RWPE2 (cell line): ENCODE measurements around the gene TPCN2.

ENCODE experiments used
- ATAC-seq: fragments of 200-7000 bp; cut with Tn5 transposase; 3 replicates; pipeline ENCODE4 v1.9.1; 2021; ENCODE audit warnings: low read depth
- DNase-seq: peaks from one replicate; pipeline ENCODE4 v3.0.0-alpha.2; 2020; ENCODE audit warnings: low spot score
- H3K27ac ChIP-seq: fragments of 450-650 bp; 2 replicates; pipeline ENCODE4 v1.5.1; 2017; ENCODE audit warnings: mild to moderate bottlenecking; ENCODE audit not compliant: poor library complexity, severe bottlenecking
- H3K27me3 ChIP-seq: fragments of 250-450 bp; sonication (Bioruptor Pico); 2 replicates; pipeline ENCODE4 v1.5.1; 2021; ENCODE audit warnings: mild to moderate bottlenecking, moderate library complexity; ENCODE audit not compliant: insufficient read depth, poor library complexity, severe bottlenecking
- H3K36me3 ChIP-seq: fragments of 250-450 bp; sonication (Bioruptor Pico); 2 replicates; pipeline ENCODE4 v1.5.1; 2020; ENCODE audit warnings: low read depth, mild to moderate bottlenecking, moderate library complexity
- H3K4me1 ChIP-seq: fragments of 250-450 bp; sonication (Bioruptor Pico); 2 replicates; pipeline ENCODE4 v1.5.1; 2021; ENCODE audit warnings: mild to moderate bottlenecking, moderate library complexity; ENCODE audit not compliant: insufficient read depth, poor library complexity, severe bottlenecking
- H3K4me3 ChIP-seq: fragments of 250-450 bp; sonication (Bioruptor Pico); 2 replicates; pipeline ENCODE4 v1.5.1; 2021; ENCODE audit warnings: mild to moderate bottlenecking, moderate library complexity; ENCODE audit not compliant: severe bottlenecking
- H3K9me3 ChIP-seq: fragments of 250-450 bp; sonication (Bioruptor Pico); 2 replicates; pipeline ENCODE4 v1.5.1; 2021; ENCODE audit warnings: mild to moderate bottlenecking, moderate library complexity; ENCODE audit not compliant: severe bottlenecking
- TF ChIP-seq, protein P1 (sequence below): fragments of 450-650 bp; IDR thresholded peaks from one replicate; pipeline ENCODE4 v1.5.1; 2017; ENCODE audit warnings: mild to moderate bottlenecking, moderate library complexity; ENCODE audit not compliant: poor library complexity, severe bottlenecking

TPCN2 gene

DNA sequence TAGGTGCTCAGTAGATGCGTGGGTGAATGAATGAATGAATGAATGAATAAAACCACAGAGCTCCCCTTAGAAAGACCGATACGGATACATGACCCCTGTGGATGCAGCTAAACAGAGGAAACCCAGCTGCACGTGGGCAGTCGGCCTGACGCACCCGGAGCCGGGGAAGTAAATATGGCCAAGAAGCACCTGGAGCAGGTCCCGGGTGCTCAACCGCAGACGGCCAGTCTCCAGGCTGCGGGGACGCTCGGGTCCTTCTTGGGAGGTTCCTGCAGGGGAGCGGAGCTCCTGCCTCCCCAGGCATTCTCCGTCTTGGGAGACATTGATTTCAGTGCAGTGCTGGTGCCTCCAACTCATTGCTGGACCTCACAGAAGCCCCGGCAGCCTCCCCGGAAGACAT, 11.7 kb upstream of the TPCN2 start:
- no peak overlapping the region for H3K27ac ChIP-seq
- no peaks in the 10 kb centered on the region for H3K4me1 ChIP-seq
- ATAC-seq (no peak), DNase-seq (no peak)
- no peaks in the 10 kb centered on the region for H3K36me3 ChIP-seq
- no peak overlapping the region for H3K4me3 ChIP-seq
- no peaks in the 10 kb centered on the region for H3K9me3 ChIP-seq
- TF ChIP-seq, protein P1, sequence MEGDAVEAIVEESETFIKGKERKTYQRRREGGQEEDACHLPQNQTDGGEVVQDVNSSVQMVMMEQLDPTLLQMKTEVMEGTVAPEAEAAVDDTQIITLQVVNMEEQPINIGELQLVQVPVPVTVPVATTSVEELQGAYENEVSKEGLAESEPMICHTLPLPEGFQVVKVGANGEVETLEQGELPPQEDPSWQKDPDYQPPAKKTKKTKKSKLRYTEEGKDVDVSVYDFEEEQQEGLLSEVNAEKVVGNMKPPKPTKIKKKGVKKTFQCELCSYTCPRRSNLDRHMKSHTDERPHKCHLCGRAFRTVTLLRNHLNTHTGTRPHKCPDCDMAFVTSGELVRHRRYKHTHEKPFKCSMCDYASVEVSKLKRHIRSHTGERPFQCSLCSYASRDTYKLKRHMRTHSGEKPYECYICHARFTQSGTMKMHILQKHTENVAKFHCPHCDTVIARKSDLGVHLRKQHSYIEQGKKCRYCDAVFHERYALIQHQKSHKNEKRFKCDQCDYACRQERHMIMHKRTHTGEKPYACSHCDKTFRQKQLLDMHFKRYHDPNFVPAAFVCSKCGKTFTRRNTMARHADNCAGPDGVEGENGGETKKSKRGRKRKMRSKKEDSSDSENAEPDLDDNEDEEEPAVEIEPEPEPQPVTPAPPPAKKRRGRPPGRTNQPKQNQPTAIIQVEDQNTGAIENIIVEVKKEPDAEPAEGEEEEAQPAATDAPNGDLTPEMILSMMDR = no peak
- no peaks in the 10 kb centered on the region for H3K27me3 ChIP-seq

DNA sequence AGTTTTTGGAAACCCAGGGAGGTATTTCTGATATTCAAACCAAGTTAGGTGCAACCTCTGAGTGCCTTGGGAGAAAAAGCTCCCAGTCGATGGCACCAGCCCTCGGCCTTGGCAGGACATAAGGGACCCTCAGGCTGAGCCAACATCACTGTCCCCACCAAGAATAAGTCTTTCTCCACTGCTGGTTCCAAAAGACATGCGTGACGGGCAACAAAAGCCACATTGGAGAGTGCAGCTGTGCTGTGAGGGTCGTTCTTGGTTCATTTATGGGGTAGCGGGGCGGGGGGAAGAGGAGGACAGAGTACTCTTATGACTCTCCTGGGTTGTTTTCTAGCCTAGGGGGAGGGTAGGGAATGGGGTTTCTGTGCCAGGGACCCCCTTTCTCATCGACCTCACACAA, 11.2 kb upstream of the TPCN2 start:
- DNase-seq = no peak
- Histone ChIP-seq H3K4me1 (no peaks in the 10 kb centered on the region), H3K36me3 (no peaks in the 10 kb centered on the region), H3K9me3 (no peaks in the 10 kb centered on the region), H3K4me3 (no peak overlapping the region), H3K27me3 (no peaks in the 10 kb centered on the region), H3K27ac (no peak overlapping the region)
- no peak for ATAC-seq
- TF ChIP-seq, protein P1 = no peak

DNA sequence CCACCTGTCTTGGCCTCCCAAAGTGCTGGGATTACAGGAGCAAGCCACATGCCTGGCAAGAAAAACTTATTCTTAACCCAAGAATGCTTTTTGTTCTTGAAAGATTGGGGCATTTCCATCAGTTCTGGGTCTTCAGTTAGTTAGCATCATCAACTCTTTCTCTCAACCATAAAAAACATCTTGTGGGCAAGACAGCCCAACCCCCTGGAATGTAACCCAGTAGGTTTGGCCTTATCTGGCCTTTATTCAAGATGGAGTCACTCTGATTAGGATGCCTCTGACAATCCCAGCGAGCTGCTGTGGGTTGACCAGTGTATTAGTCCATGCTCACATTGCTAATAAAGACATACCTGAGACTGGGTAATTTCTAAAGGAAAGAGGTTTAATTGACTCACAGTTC, 9.2 kb upstream of the TPCN2 start:
- TF ChIP-seq, protein P1 = no peak
- H3K27me3 ChIP-seq = no peaks in the 10 kb centered on the region
- no peaks in the 10 kb centered on the region for H3K36me3 ChIP-seq
- H3K27ac ChIP-seq = no peak overlapping the region
- ATAC-seq (no peak), DNase-seq (no peak)
- no peaks in the 10 kb centered on the region for H3K4me1 ChIP-seq
- H3K4me3 ChIP-seq = no peak overlapping the region
- no peaks in the 10 kb centered on the region for H3K9me3 ChIP-seq

DNA sequence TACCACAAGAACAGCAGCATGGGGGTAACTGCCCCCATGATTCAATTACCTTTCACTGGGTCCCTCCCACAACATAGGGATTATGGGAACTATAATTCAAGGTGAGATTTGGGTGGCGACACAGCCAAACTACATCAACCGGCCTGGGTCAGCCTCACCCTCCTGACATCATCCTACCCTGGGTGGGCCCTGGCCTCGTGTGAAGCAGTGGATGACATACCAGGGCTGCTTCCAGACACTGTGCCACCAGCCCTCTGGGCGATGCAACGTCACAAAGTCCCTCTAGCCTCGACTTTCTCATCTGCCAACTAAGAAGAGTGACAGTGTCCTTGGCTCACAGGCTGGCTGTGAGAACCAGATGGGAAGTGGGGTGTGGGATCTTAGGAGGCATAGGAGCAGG, 8.7 kb upstream of the TPCN2 start:
- no peaks in the 10 kb centered on the region for H3K36me3 ChIP-seq
- TF ChIP-seq, protein P1 = no peak
- H3K4me1 ChIP-seq = no peaks in the 10 kb centered on the region
- H3K27ac ChIP-seq = no peak overlapping the region
- DNase-seq = no peak
- H3K4me3 ChIP-seq = no peak overlapping the region
- no peak for ATAC-seq
- no peaks in the 10 kb centered on the region for H3K27me3 ChIP-seq
- no peaks in the 10 kb centered on the region for H3K9me3 ChIP-seq

DNA sequence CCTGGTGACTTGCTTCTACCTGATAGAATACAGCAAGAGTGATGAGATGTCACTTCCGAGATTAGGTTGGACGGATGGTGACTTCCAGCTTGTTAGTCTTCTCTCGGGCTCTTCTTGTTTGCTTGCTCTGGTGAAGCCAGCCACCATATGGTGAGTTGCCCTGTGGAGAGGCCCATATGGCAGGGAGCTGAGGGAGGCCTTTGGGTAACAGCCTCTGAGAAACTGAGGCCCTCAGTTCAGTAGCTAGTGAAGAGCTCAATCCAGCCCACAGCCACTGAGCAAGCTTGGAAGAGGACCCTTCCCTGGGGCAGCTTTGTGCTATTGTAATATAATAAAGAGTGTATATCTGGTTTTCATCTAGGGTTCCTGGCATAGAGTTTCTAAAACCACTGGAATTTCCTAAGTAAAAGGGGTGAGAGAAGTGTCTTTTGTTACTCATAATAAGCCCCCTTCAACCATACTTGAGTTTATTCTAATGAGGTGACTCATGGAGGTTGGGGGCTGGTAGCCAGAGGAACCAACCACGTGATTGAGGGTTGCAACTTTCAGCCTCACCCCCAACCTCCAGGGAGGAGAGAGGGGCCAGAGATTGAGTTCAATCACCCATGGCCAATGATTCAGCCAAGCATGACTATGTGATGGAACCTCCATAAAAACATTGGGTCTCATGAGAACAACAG, 8.0 kb upstream of the TPCN2 start:
- Histone ChIP-seq H3K9me3 (no peaks in the 10 kb centered on the region), H3K27me3 (no peaks in the 10 kb centered on the region), H3K27ac (no peak overlapping the region), H3K4me3 (no peak overlapping the region), H3K4me1 (no peaks in the 10 kb centered on the region), H3K36me3 (no peaks in the 10 kb centered on the region)
- no peak for ATAC-seq
- TF ChIP-seq, protein P1 = no peak
- no peak for DNase-seq
